PC-3 (cell line): ENCODE measurements around the gene RABGAP1L. TPM values are rescaled to one million over a fixed set of nuclear protein-coding genes. Genes with fewer than 3 reads are reported as not detected.

Experiments used
- ATAC-seq: fragments of 200-7000 bp; cut with Tn5 transposase; 2 replicates; pipeline ENCODE4 v1.9.1; 2020; ENCODE audit warnings: mild to moderate bottlenecking, moderate library complexity
- BruUV-seq: library from RNA; stranded (reverse); fragments of 400-500 nt; replicated peaks from 2 replicates; lab custom pipeline; 2021; lab: Mats Ljungman, UMichigan
- CTCF ChIA-PET: fragments of 300-600 bp; sonication (Branson Sonifier 250); formaldehyde crosslinking; loops from one replicate; lab custom pipeline; 2022; ENCODE audit warnings: antibody characterized with exemption; lab: Charles Lee
- POLR2A ChIA-PET: fragments of 300-600 bp; sonication (Branson Sonifier 250); formaldehyde crosslinking; loops from one replicate; lab custom pipeline; 2022; ENCODE audit warnings: antibody characterized with exemption; ENCODE audit not compliant: unreplicated experiment; lab: Charles Lee
- DNase-seq: peaks from one replicate; pipeline ENCODE4 v3.0.0-alpha.2; 2015
- H2AFZ ChIP-seq: fragments of 300-600 bp; sonication (generic); 2 replicates; pipeline ENCODE4 v1.6.0; 2016; ENCODE audit warnings: antibody characterized with exemption, low read length
- H3F3A ChIP-seq: fragments of 300-600 bp; sonication (generic); one replicate; pipeline ENCODE4 v1.6.0; 2017; ENCODE audit warnings: antibody characterized with exemption, low read length, control low read depth, mild to moderate bottlenecking; ENCODE audit not compliant: unreplicated experiment
- H3K27ac ChIP-seq: fragments of 300-600 bp; sonication (generic); 2 replicates; pipeline ENCODE4 v1.5.1; 2016; ENCODE audit warnings: mild to moderate bottlenecking, low read length
- H3K27me3 ChIP-seq: fragments of 300-600 bp; sonication (generic); 2 replicates; pipeline ENCODE4 v1.6.1; 2016; ENCODE audit warnings: low read length, mixed read lengths
- H3K36me3 ChIP-seq: fragments of 300-600 bp; sonication (generic); 2 replicates; pipeline ENCODE4 v1.6.1; 2016; ENCODE audit warnings: low read depth, mixed run types, low read length, mixed read lengths
- H3K4me1 ChIP-seq: fragments of 300-600 bp; sonication (generic); 2 replicates; pipeline ENCODE4 v1.5.1; 2016; ENCODE audit warnings: low read length; ENCODE audit not compliant: insufficient read depth
- H3K4me2 ChIP-seq: fragments of 300-600 bp; sonication (generic); 2 replicates; pipeline ENCODE4 v1.6.0; 2016; ENCODE audit warnings: low read length
- H3K4me3 ChIP-seq: fragments of 300-600 bp; sonication (generic); 2 replicates; pipeline ENCODE4 v1.5.1; 2016; ENCODE audit warnings: mild to moderate bottlenecking, low read length, mixed read lengths
- H3K79me2 ChIP-seq: fragments of 300-600 bp; sonication (generic); 2 replicates; pipeline ENCODE4 v1.6.1; 2017; ENCODE audit warnings: low read length, mixed read lengths
- H3K9ac ChIP-seq: fragments of 300-600 bp; sonication (generic); 2 replicates; pipeline ENCODE4 v1.6.0; 2016; ENCODE audit warnings: mild to moderate bottlenecking, low read length
- H3K9me2 ChIP-seq: fragments of 300-600 bp; sonication (generic); replicated peaks from 2 replicates; pipeline ENCODE4 v1.6.1; 2016; ENCODE audit warnings: mixed run types, low read length, mixed read lengths
- H3K9me3 ChIP-seq: fragments of 300-600 bp; sonication (generic); 2 replicates; pipeline ENCODE4 v1.6.1; 2016; ENCODE audit warnings: low read length, mixed read lengths
- H4K20me1 ChIP-seq: fragments of 300-600 bp; sonication (generic); 2 replicates; pipeline ENCODE4 v1.6.1; 2016; ENCODE audit warnings: low read length, mixed read lengths
- CTCF ChIP-seq: fragments of 300-600 bp; sonication (generic); conservative IDR thresholded peaks from 2 replicates; pipeline ENCODE4 v1.5.1; 2017; ENCODE audit warnings: antibody characterized with exemption, low read depth, mild to moderate bottlenecking, low read length
- EZH2 ChIP-seq: fragments of 300-600 bp; sonication (generic); IDR thresholded peaks from one replicate; pipeline ENCODE4 v1.6.1; 2017; ENCODE audit warnings: antibody characterized with exemption, mild to moderate bottlenecking, low read length; ENCODE audit not compliant: unreplicated experiment
- EZH2phosphoT487 ChIP-seq: fragments of 300-600 bp; sonication (generic); IDR thresholded peaks from 2 replicates; pipeline ENCODE4 v1.6.1; 2018; ENCODE audit warnings: mild to moderate bottlenecking, antibody characterized with exemption, low read length, borderline replicate concordance
- intact Hi-C: fragments of 100-400 bp; cut with micrococcal nuclease; formaldehyde crosslinking; loops from 2 replicates; pipeline ENCODE4 v1.9.0; 2023
- total RNA-seq: library from RNA; depleted of rRNA; stranded (reverse); fragments of >200 nt; gene quantifications from 2 replicates; pipeline ENCODE4 v1.2.3, GENCODE V29; 2014

RABGAP1L gene
- total RNA-seq, 1 experiment from 2014 or later, result 24.4 TPM

- Histone ChIP-seq H4K20me1 (no peaks in the 10 kb centered on the region), H3K9me3 (no peaks in the 10 kb centered on the region), H3F3A (no peaks in the 10 kb centered on the region), H3K4me1 (no peaks in the 10 kb centered on the region), H3K9me2 (no peaks in the 10 kb centered on the region), H3K36me3 (peaks cover 6% of the 10 kb centered on the region; the same call in 1 of the 2 replicates), H3K27me3 (no peaks in the 10 kb centered on the region), H3K27ac (no peak overlapping the region), H3K4me3 (no peak overlapping the region), H2AFZ (no peak overlapping the region), H3K9ac (no peak overlapping the region), H3K79me2 (no peaks in the 10 kb centered on the region), H3K4me2 (no peak overlapping the region)
- no peak for DNase-seq
- CTCF ChIA-PET, result no interaction called here
- no TSS peak for BruUV-seq
- no peak for TF ChIP-seq CTCF
- no peak for TF ChIP-seq EZH2
- TF ChIP-seq EZH2phosphoT487, result no peak
- intact Hi-C loops, result no loop called here
- POLR2A ChIA-PET, result no interaction called here
- no peak for ATAC-seq
Measured at GRCh38 chr1:174324939-174325338, 165.6 kb downstream of the RABGAP1L start.

- H3K4me3 ChIP-seq, result no peak overlapping the region
- no TSS peak for BruUV-seq
- TF ChIP-seq EZH2phosphoT487 (no peak), CTCF (no peak), EZH2 (no peak)
- H2AFZ ChIP-seq, result no peak overlapping the region
- H3K27me3 ChIP-seq, result no peaks in the 10 kb centered on the region
- DNase-seq, result no peak
- no peaks in the 10 kb centered on the region for H3K79me2 ChIP-seq
- CTCF ChIA-PET, result no interaction called here
- H4K20me1 ChIP-seq, result no peaks in the 10 kb centered on the region
- H3K4me1 ChIP-seq, result no peaks in the 10 kb centered on the region
- ATAC-seq, result no peak
- H3K9ac ChIP-seq, result no peak overlapping the region
- no peaks in the 10 kb centered on the region for H3K9me3 ChIP-seq
- no peak overlapping the region for H3K27ac ChIP-seq
- H3K4me2 ChIP-seq, result no peak overlapping the region
- POLR2A ChIA-PET, result no interaction called here
- H3K36me3 ChIP-seq, result peaks cover 6% of the 10 kb centered on the region; the same call in 1 of the 2 replicates
- H3F3A ChIP-seq, result no peaks in the 10 kb centered on the region
- intact Hi-C loops, result no loop called here
- H3K9me2 ChIP-seq, result no peaks in the 10 kb centered on the region
Measured at GRCh38 chr1:174326278-174326677, 167.0 kb downstream of the RABGAP1L start.

GRCh38 chr1:174333437-174333836 lies 174.1 kb downstream of the RABGAP1L start:
- no peaks in the 10 kb centered on the region for H3K9me2 ChIP-seq
- H3K9me3 ChIP-seq, result no peaks in the 10 kb centered on the region
- no peak overlapping the region for H3K9ac ChIP-seq
- H3K36me3 ChIP-seq, result no peaks in the 10 kb centered on the region
- H4K20me1 ChIP-seq, result no peaks in the 10 kb centered on the region
- no peak overlapping the region for H3K4me2 ChIP-seq
- intact Hi-C loops, result no loop called here
- BruUV-seq, result no TSS peak
- no peak overlapping the region for H3K27ac ChIP-seq
- ATAC-seq (no peak), DNase-seq (no peak)
- H3K79me2 ChIP-seq, result no peaks in the 10 kb centered on the region
- TF ChIP-seq CTCF, result no peak
- TF ChIP-seq EZH2phosphoT487, result no peak
- TF ChIP-seq EZH2, result no peak
- no peaks in the 10 kb centered on the region for H3K27me3 ChIP-seq
- no peak overlapping the region for H3K4me3 ChIP-seq
- no peak overlapping the region for H2AFZ ChIP-seq
- no peaks in the 10 kb centered on the region for H3K4me1 ChIP-seq
- ChIA-PET CTCF (no interaction called here), POLR2A (no interaction called here)
- H3F3A ChIP-seq, result no peaks in the 10 kb centered on the region
